ENCODE data around the gene PCNX2.

DNA sequence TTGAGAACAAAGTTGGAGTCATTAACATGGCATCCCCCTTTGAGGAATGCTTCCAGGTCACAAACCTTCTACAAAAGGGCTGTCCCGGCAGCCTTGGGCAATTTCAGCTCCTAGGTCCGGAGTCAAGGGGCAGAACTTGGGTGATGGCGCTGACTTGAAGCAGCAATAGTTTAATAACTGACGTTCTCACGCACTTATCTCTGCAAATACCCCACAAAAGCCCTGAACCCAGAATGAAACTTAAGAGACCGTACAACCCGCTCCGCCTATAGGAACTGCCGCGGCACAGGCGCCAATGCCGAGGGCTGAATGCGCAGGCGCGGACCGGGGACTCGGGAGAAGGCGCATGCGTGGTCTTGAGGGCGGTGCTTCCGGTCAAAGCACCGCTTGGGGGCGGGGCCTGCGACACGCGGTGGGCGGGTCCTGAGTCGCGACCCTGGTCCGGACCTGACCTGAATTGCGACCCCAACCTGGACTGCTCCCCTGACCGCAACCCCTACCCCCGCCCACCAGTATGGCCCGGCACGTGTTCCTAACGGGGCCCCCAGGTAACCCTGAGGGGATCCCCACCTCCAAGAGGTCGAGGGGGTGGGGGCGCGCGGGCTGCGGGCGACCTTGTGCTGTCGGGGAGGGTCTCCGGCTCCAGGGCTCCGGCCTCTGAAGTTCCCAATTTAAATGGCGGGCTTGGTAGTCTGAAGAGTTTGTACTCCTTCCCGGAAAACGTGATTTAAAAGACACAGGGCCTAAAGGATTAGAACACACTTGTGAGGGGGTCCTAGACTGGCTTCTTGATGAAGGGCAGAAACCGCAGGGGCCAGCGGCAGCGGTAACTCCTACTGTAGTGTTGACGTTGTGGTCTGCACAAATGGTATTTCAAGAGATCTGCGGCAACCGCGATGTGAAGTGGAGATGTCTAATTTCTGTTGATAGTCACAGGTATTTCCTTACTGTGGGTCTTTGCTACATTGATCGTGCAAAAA, 345.0 kb downstream of the PCNX2 start, which contains the start of gene NTPCR:
- TF ChIP-seq, protein P1, sequence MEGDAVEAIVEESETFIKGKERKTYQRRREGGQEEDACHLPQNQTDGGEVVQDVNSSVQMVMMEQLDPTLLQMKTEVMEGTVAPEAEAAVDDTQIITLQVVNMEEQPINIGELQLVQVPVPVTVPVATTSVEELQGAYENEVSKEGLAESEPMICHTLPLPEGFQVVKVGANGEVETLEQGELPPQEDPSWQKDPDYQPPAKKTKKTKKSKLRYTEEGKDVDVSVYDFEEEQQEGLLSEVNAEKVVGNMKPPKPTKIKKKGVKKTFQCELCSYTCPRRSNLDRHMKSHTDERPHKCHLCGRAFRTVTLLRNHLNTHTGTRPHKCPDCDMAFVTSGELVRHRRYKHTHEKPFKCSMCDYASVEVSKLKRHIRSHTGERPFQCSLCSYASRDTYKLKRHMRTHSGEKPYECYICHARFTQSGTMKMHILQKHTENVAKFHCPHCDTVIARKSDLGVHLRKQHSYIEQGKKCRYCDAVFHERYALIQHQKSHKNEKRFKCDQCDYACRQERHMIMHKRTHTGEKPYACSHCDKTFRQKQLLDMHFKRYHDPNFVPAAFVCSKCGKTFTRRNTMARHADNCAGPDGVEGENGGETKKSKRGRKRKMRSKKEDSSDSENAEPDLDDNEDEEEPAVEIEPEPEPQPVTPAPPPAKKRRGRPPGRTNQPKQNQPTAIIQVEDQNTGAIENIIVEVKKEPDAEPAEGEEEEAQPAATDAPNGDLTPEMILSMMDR (IDR thresholded peaks at IDR 0.05; ENCODE audit: low read length) = no peak
- TF ChIP-seq EZH2 (optimal IDR thresholded peaks at IDR 0.05; ENCODE audit: low read depth, low read length) (no peak), EZH2phosphoT487 (IDR thresholded peaks at IDR 0.05; ENCODE audit: low read length) (no peak)
